Kidney (tissue), 14 donors: ENCODE data around the gene LSMEM2. TPM values are rescaled to one million over a fixed set of nuclear protein-coding genes. Genes with fewer than 3 reads are reported as not detected.
A peak's percentile ranks its signal among the peaks of the same experiment; 100 is the strongest.

ENCODE experiments used
- DNase-seq, 5 donors: peaks; one replicate each; pipeline ENCODE4 v3.0.0-alpha.2; 2013 to 2020
- FAIRE-seq: peaks from 2 replicates; lab custom pipeline; 2012; peaks lifted over from hg19 to GRCh38; lab: Jason Lieb, UNC
- H3K27ac ChIP-seq, 2 donors: one replicate each; pipeline ENCODE4 v1.7.0; 2013; ENCODE audit warnings: low read depth in 2 of 2, low read length in 2 of 2, inconsistent platforms in 1 of 2
- H3K27me3 ChIP-seq: one replicate; pipeline ENCODE4 v1.7.1; 2013; ENCODE audit warnings: low read length, inconsistent platforms; ENCODE audit not compliant: control insufficient read depth, insufficient read depth
- H3K36me3 ChIP-seq, 3 donors: one replicate each; pipeline versions ENCODE4 v1.7.0 to v1.7.1; 2013; ENCODE audit warnings: low read length in 3 of 3, control low read depth in 1 of 3, inconsistent platforms in 1 of 3; ENCODE audit not compliant: insufficient read depth in 3 of 3, control insufficient read depth in 2 of 3
- H3K4me1 ChIP-seq, 3 donors: one replicate each; pipeline versions ENCODE4 v1.7.0 to v1.7.1; 2013; ENCODE audit warnings: low read length in 3 of 3, inconsistent platforms in 1 of 3, low read depth in 1 of 3; ENCODE audit not compliant: control insufficient read depth in 2 of 3, insufficient read depth in 2 of 3
- H3K4me3 ChIP-seq, 3 donors: one replicate each; pipeline versions ENCODE4 v1.7.0 to v1.8.1; 2013; ENCODE audit warnings: low read length in 3 of 3, control low read depth in 1 of 3, inconsistent platforms in 1 of 3
- H3K9ac ChIP-seq, 3 donors: one replicate each; pipeline versions ENCODE4 v1.7.0 to v1.7.1; 2013; ENCODE audit warnings: low read length in 3 of 3, control low read depth in 1 of 3, inconsistent platforms in 1 of 3
- H3K9me3 ChIP-seq, 3 donors: one replicate each; pipeline versions ENCODE4 v1.7.0 to v1.7.1; 2013; ENCODE audit warnings: low read length in 3 of 3, control low read depth in 1 of 3, inconsistent platforms in 1 of 3; ENCODE audit not compliant: control insufficient read depth in 2 of 3, insufficient read depth in 1 of 3
- intact Hi-C: fragments of 100-400 bp; cut with DNase I; formaldehyde crosslinking; loops from one replicate; pipeline ENCODE4 v1.11.1; 2022
- polyA plus RNA-seq: library from polyadenylated mRNA; stranded (reverse); fragments of 350-450 nt; fragmentation: Illumina TruSeq; extraction: RNeasy Lipid Tissue Mini Kit (QIAGEN cat#74804); gene quantifications from one replicate; pipeline ENCODE4 v1.2.3, GENCODE V29; 2014; ENCODE audit warnings: low read depth, low replicate concordance; ENCODE audit not compliant: insufficient read depth
- total RNA-seq: library from RNA; stranded (reverse); fragmentation: NEBNext Ultra II Directional; extraction: Animal tissue kit (Norgen Biotek cat#: 25700); gene quantifications from one replicate; pipeline ENCODE4 v1.2.1, GENCODE V29; 2021
- TF ChIP-seq, protein P1 (sequence below): IDR thresholded peaks from 3 replicates; pipeline ENCODE4 v1.5.1; 2012; ENCODE audit warnings: mild to moderate bottlenecking, moderate library complexity, borderline replicate concordance; ENCODE audit not compliant: insufficient read depth; ENCODE audit errors: extremely low read depth
- donor health status: control.
- donor health status: control.
- donor health status: control.
- donor health status: control.
- donor health status: control.
- donor health status: DM: yes; HTN: yes; CAD: no.
- donor health status: Normal renal cell carcinoma (clear cell type).

Gene LSMEM2
- total and polyA plus RNA-seq, 2 donors from 2014 or later, result 0.22 to 0.62 TPM

- peaks cover 0 to 6% (median 3%) of the 10 kb centered on the region in 3 donors for H3K36me3 ChIP-seq
- intact Hi-C loops, result no loop called here
- H3K9ac ChIP-seq, result peak overlapping the region in 2 of 3 donors; percentile 76 to 94
- peak overlapping the region; percentile 94 for H3K27ac ChIP-seq
- no peaks in the 10 kb centered on the region for H3K9me3 ChIP-seq
- peak overlapping the region in 2 of 3 donors; percentile 74 to 92 for H3K4me3 ChIP-seq
- DNase-seq, result peak in 1 of 5 donors; percentile 62
- H3K27me3 ChIP-seq, result no peaks in the 10 kb centered on the region
- TF ChIP-seq, protein P1, sequence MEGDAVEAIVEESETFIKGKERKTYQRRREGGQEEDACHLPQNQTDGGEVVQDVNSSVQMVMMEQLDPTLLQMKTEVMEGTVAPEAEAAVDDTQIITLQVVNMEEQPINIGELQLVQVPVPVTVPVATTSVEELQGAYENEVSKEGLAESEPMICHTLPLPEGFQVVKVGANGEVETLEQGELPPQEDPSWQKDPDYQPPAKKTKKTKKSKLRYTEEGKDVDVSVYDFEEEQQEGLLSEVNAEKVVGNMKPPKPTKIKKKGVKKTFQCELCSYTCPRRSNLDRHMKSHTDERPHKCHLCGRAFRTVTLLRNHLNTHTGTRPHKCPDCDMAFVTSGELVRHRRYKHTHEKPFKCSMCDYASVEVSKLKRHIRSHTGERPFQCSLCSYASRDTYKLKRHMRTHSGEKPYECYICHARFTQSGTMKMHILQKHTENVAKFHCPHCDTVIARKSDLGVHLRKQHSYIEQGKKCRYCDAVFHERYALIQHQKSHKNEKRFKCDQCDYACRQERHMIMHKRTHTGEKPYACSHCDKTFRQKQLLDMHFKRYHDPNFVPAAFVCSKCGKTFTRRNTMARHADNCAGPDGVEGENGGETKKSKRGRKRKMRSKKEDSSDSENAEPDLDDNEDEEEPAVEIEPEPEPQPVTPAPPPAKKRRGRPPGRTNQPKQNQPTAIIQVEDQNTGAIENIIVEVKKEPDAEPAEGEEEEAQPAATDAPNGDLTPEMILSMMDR, result no peak
- peaks cover 4 to 38% (median 20%) of the 10 kb centered on the region in 3 donors for H3K4me1 ChIP-seq
- no peak for FAIRE-seq
These were observed 19.2 kb downstream of the LSMEM2 start for GRCh38 chr3:50297896-50298725.

DNA sequence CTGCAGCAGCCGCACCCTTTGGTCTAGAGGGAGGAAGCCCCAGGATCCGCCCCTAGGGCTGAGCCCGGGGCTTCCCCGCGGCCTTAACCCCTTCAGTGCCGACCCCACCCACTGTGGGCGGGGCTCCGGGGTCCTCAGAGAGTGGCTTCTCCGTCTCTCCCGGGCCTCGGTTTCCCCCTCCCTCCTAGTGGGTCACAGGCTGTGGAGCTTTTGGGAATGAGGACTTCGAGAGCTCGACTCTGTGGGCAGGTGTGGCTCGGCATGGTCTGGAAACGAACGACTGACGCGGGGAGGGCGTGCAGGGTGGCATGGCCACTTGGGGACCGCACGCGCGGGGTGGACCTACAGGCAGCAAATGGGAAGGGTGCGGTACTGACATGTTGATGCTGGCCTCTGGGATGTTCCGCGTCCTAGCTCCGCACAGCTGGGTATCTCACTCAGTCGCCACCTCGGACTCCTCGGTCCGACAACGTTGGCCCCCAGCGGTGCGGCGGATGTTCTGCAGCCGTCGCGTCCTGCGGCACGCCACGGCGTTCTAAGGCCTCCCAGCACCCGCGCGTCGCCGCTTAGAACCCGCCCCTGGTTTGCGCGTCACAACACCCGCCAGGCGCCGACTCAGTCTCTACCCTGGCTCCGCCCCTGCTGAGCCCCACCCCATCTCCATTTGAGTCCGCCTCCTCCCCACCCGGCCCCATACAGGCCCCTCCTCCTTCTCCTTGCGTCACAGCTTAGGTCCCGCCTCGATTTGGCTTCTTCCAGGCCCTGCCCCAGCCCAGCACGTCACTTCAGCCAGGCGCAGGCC is 20.1 kb downstream of the LSMEM2 start, which contains the start of the genes HYAL3 and NAA80:
Gene HYAL3 (minus strand): TSS at position 570 of the 802 bp plus-strand sequence. CDS start 3,803 bp downstream, outside the sequence.
Gene NAA80 (minus strand): TSS at position 570 of the 802 bp plus-strand sequence. CDS start 1,942 bp downstream, outside the sequence.
- no peaks in the 10 kb centered on the region for H3K27me3 ChIP-seq
- peak within 1 kb of the TSS; percentile 94 for H3K27ac ChIP-seq
- peak; percentile 99 for FAIRE-seq
- no peaks in the 10 kb centered on the region for H3K9me3 ChIP-seq
- TF ChIP-seq, protein P1, result peak; percentile 27
- H3K9ac ChIP-seq, result peak within 1 kb of the TSS; percentile 76 to 94 (median 94)
- peaks cover 4 to 38% (median 18%) of the 10 kb centered on the region in 3 donors for H3K4me1 ChIP-seq
- peak; percentile 99 to 100 (median 100) for DNase-seq
- H3K4me3 ChIP-seq, result peak within 1 kb of the TSS; percentile 74 to 92 (median 91)
- intact Hi-C loops, result no loop called here
- H3K36me3 ChIP-seq, result peaks cover 0 to 6% (median 3%) of the 10 kb centered on the region in 3 donors

DNA sequence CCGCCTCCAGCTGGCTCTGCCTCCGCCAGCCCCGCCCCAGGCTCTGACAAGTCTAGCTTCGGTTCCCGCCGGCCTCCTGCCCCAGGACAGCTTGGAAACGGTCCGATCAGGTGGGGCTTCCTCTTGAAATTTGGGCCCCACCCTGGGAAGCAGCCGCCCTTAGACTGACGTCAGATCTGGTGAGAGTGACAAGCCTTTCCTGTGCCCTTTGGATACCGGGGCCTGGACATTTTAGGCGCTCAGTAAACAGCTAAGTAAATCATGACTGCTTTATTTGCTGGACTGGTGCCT is 20.7 kb downstream of the LSMEM2 start:
- peak overlapping the region; percentile 80 to 93 for H3K27ac ChIP-seq
- H3K27me3 ChIP-seq, result no peaks in the 10 kb centered on the region
- peak overlapping the region; percentile 50 to 68 (median 67) for H3K4me3 ChIP-seq
- H3K36me3 ChIP-seq, result peaks cover 0 to 6% (median 3%) of the 10 kb centered on the region in 3 donors
- intact Hi-C loops, result no loop called here
- H3K4me1 ChIP-seq, result peaks cover 4 to 38% (median 18%) of the 10 kb centered on the region in 3 donors
- H3K9ac ChIP-seq, result peak overlapping the region; percentile 0 to 64 (median 30)
- TF ChIP-seq, protein P1, result no peak
- FAIRE-seq (no peak), DNase-seq (no peak)
- no peaks in the 10 kb centered on the region for H3K9me3 ChIP-seq
